GM23338 (cell line): Measurements from ENCODE around the gene LSM14A. TPM values are rescaled to one million over a fixed set of nuclear protein-coding genes. Genes with fewer than 3 reads are reported as not detected.

Experiments
- ATAC-seq: fragments of 200-7000 bp; cut with Tn5 transposase; 3 replicates; pipeline ENCODE4 v1.9.1; 2020
- DNase-seq: peaks from one replicate; pipeline ENCODE4 v3.0.0-alpha.2; 2015; ENCODE audit warnings: low spot score
- H2AFZ ChIP-seq: fragments of 200-600 bp; sonication (generic); 2 replicates; pipeline ENCODE4 v1.8.0; 2016; ENCODE audit warnings: antibody characterized with exemption, mild to moderate bottlenecking, moderate library complexity
- H3F3A ChIP-seq: fragments of 200-600 bp; sonication (generic); replicated peaks from 2 replicates; pipeline ENCODE4 v1.8.0; 2017; ENCODE audit warnings: antibody characterized with exemption, mixed run types, low read depth
- H3K27ac ChIP-seq: fragments of 200-600 bp; sonication (generic); 2 replicates; pipeline ENCODE4 v1.6.1; 2016; ENCODE audit warnings: low read depth
- H3K27me3 ChIP-seq: fragments of 200-600 bp; sonication (generic); 2 replicates; pipeline ENCODE4 v1.8.0; 2016; ENCODE audit warnings: mild to moderate bottlenecking, mixed run types, moderate library complexity; ENCODE audit not compliant: insufficient read depth
- H3K36me3 ChIP-seq: fragments of 200-600 bp; sonication (generic); 2 replicates; pipeline ENCODE4 v1.8.0; 2016; ENCODE audit warnings: mild to moderate bottlenecking; ENCODE audit not compliant: insufficient read depth
- H3K4me1 ChIP-seq: fragments of 200-600 bp; sonication (generic); 2 replicates; pipeline ENCODE4 v1.8.0; 2016; ENCODE audit warnings: mild to moderate bottlenecking, moderate library complexity; ENCODE audit not compliant: insufficient read depth
- H3K4me2 ChIP-seq: fragments of 200-600 bp; sonication (generic); 2 replicates; pipeline ENCODE4 v1.7.1; 2017; ENCODE audit warnings: mixed run types
- H3K4me3 ChIP-seq: fragments of 200-600 bp; sonication (generic); 2 replicates; pipeline ENCODE4 v1.6.1; 2016; ENCODE audit warnings: mixed run types
- H3K79me2 ChIP-seq: fragments of 200-600 bp; sonication (generic); replicated peaks from 2 replicates; pipeline ENCODE4 v1.8.0; 2017; ENCODE audit warnings: mild to moderate bottlenecking; ENCODE audit not compliant: insufficient read depth
- H3K9me2 ChIP-seq: fragments of 200-600 bp; sonication (generic); 2 replicates; pipeline ENCODE4 v1.8.0; 2017; ENCODE audit not compliant: insufficient read depth
- H4K20me1 ChIP-seq: fragments of 200-600 bp; sonication (generic); replicated peaks from 2 replicates; pipeline ENCODE4 v1.8.0; 2017; ENCODE audit warnings: mild to moderate bottlenecking; ENCODE audit not compliant: insufficient read depth
- H3K27ac Mint-ChIP-seq: 2 replicates; pipeline ENCODE4 v1.8.0; 2020; ENCODE audit warnings: inconsistent platforms, mild to moderate bottlenecking, moderate library complexity, mixed read lengths
- H3K27me3 Mint-ChIP-seq: 3 replicates; pipeline ENCODE4 v1.8.0; 2022; ENCODE audit warnings: low read depth, mild to moderate bottlenecking, moderate library complexity, mixed read lengths, inconsistent platforms; ENCODE audit not compliant: insufficient read depth, poor library complexity
- H3K36me3 Mint-ChIP-seq: 3 replicates; pipeline ENCODE4 v1.8.0; 2021; ENCODE audit warnings: low read depth, mild to moderate bottlenecking, inconsistent platforms, moderate library complexity, mixed read lengths
- H3K4me1 Mint-ChIP-seq: 3 replicates; pipeline ENCODE4 v1.8.0; 2020; ENCODE audit warnings: mild to moderate bottlenecking, inconsistent platforms, mixed read lengths
- H3K4me3 Mint-ChIP-seq: 3 replicates; pipeline ENCODE4 v1.8.0; 2021; ENCODE audit warnings: moderate library complexity, mild to moderate bottlenecking, inconsistent platforms, mixed read lengths
- H3K9me3 Mint-ChIP-seq: 3 replicates; pipeline ENCODE4 v1.8.0; 2020; ENCODE audit warnings: moderate library complexity, mild to moderate bottlenecking, inconsistent platforms, mixed read lengths
- CREB1 ChIP-seq: fragments of 250-450 bp; sonication (Bioruptor Pico); IDR thresholded peaks from 2 replicates; pipeline ENCODE4 v1.5.0; 2020; ENCODE audit warnings: low read depth, mild to moderate bottlenecking, moderate library complexity
- CTCF ChIP-seq, 2 experiments: fragments of 200-600 bp in 1 of 2; sonication (generic) in 1 of 2; conservative IDR thresholded peaks; 2 replicates each; pipeline versions ENCODE4 v1.5.1 to v1.6.1; 2016 to 2017; ENCODE audit warnings: antibody characterized with exemption in 2 of 2, low read depth in 2 of 2, mild to moderate bottlenecking in 2 of 2, moderate library complexity in 1 of 2
- ETS1 ChIP-seq: IDR thresholded peaks from 2 replicates; pipeline ENCODE4 v1.6.1; 2016; ENCODE audit warnings: antibody characterized with exemption
- EZH2 ChIP-seq: fragments of 200-600 bp; sonication (generic); IDR thresholded peaks from one replicate; pipeline ENCODE4 v1.8.0; 2017; ENCODE audit warnings: antibody characterized with exemption, mild to moderate bottlenecking, low read depth; ENCODE audit not compliant: unreplicated experiment
- EZH2phosphoT487 ChIP-seq: fragments of 200-600 bp; sonication (generic); IDR thresholded peaks from one replicate; pipeline ENCODE4 v1.8.1; 2018; ENCODE audit warnings: antibody characterized with exemption; ENCODE audit not compliant: unreplicated experiment
- JUNB ChIP-seq: IDR thresholded peaks from one replicate; pipeline ENCODE4 v1.6.1; 2016; ENCODE audit warnings: antibody characterized with exemption; ENCODE audit not compliant: unreplicated experiment
- NANOG ChIP-seq: IDR thresholded peaks from 2 replicates; pipeline ENCODE4 v1.6.1; 2016; ENCODE audit warnings: antibody characterized with exemption, borderline replicate concordance
- POLR2AphosphoS5 ChIP-seq: IDR thresholded peaks from 2 replicates; pipeline ENCODE4 v1.6.1; 2016; ENCODE audit warnings: antibody characterized with exemption, low read depth
- REST ChIP-seq: IDR thresholded peaks from one replicate; pipeline ENCODE4 v1.6.1; 2018; ENCODE audit warnings: antibody characterized with exemption; ENCODE audit not compliant: unreplicated experiment
- STAT1 ChIP-seq: IDR thresholded peaks from one replicate; pipeline ENCODE4 v1.6.1; 2016; ENCODE audit warnings: antibody characterized with exemption; ENCODE audit not compliant: unreplicated experiment
- ZNF331 ChIP-seq: fragments of 250-450 bp; sonication (Bioruptor Pico); IDR thresholded peaks from 2 replicates; pipeline ENCODE4 v1.5.0; 2020; ENCODE audit warnings: low read depth, mild to moderate bottlenecking, moderate library complexity
- polyA plus RNA-seq: library from polyadenylated mRNA; unstranded; fragments of >200 nt; fragmentation: Nextera tagmentation; extraction: Ambion mirVana; gene quantifications from 2 replicates; pipeline ENCODE4 v1.2.1, GENCODE V29; 2016
- total RNA-seq: library from RNA; depleted of rRNA; stranded (reverse); fragments of >200 nt; shearing (Covaris generic); gene quantifications from 2 replicates; pipeline ENCODE4 v1.2.3, GENCODE V29; 2014

Gene LSM14A
- total and polyA plus RNA-seq, 2 experiments from 2014 or later = 109 to 166 TPM

GRCh38 chr19:34178274-34178610, 5.9 kb downstream of the LSM14A start:
- ATAC-seq (no peak), DNase-seq (no peak)
- Mint-ChIP-seq H3K27ac (no peak overlapping the region), H3K4me3 (no peak overlapping the region; the same call in 2 of the 3 replicates), H3K4me1 (peaks cover 58% of the 10 kb centered on the region), H3K27me3 (peaks cover 7% of the 10 kb centered on the region), H3K36me3 (peaks cover 22% of the 10 kb centered on the region), H3K9me3 (peaks cover under 1% of the 10 kb centered on the region; the same call in 1 of the 3 replicates)
- Histone ChIP-seq H3K36me3 (no peaks in the 10 kb centered on the region), H3K27me3 (no peaks in the 10 kb centered on the region), H3K4me1 (peaks cover 39% of the 10 kb centered on the region), H4K20me1 (peaks cover 93% of the 10 kb centered on the region), H3K27ac (no peak overlapping the region), H2AFZ (no peak overlapping the region), H3K9me2 (no peaks in the 10 kb centered on the region), H3K4me3 (no peak overlapping the region), H3K4me2 (no peak overlapping the region), H3K79me2 (peaks cover 100% of the 10 kb centered on the region), H3F3A (no peaks in the 10 kb centered on the region)
- TF ChIP-seq STAT1 (no peak), POLR2AphosphoS5 (no peak), CTCF (conservative IDR thresholded peaks at IDR 0.05; ENCODE audit: low read depth in 2 of 2) (no peak), ETS1 (no peak), CREB1 (CRISPR knock-in tag) (no peak), JUNB (no peak), ZNF331 (CRISPR knock-in tag) (no peak), NANOG (no peak)

GRCh38 chr19:34179066-34179465, 6.8 kb downstream of the LSM14A start:
- peaks cover 98% of the 10 kb centered on the region for H4K20me1 ChIP-seq
- H3K79me2 ChIP-seq = peaks cover 100% of the 10 kb centered on the region
- ATAC-seq (no peak), DNase-seq (no peak)
- no peaks in the 10 kb centered on the region for H3K27me3 ChIP-seq
- no peak overlapping the region for H3K27ac Mint-ChIP-seq
- no peak overlapping the region for H2AFZ ChIP-seq
- peaks cover 15% of the 10 kb centered on the region for H3K36me3 Mint-ChIP-seq
- H3K9me3 Mint-ChIP-seq = no peaks in the 10 kb centered on the region
- H3K36me3 ChIP-seq = no peaks in the 10 kb centered on the region
- peaks cover 37% of the 10 kb centered on the region for H3K4me1 ChIP-seq
- H3K9me2 ChIP-seq = no peaks in the 10 kb centered on the region
- no peak overlapping the region for H3K27ac ChIP-seq
- peaks cover 55% of the 10 kb centered on the region for H3K4me1 Mint-ChIP-seq
- no peaks in the 10 kb centered on the region for H3F3A ChIP-seq
- H3K4me3 Mint-ChIP-seq = no peak overlapping the region
- H3K4me3 ChIP-seq = no peak overlapping the region
- no peak overlapping the region for H3K4me2 ChIP-seq
- H3K27me3 Mint-ChIP-seq = peaks cover 7% of the 10 kb centered on the region
- TF ChIP-seq EZH2phosphoT487 (no peak), ZNF331 (CRISPR knock-in tag) (no peak), REST (no peak), ETS1 (no peak), NANOG (no peak), CTCF (conservative IDR thresholded peaks at IDR 0.05; ENCODE audit: low read depth in 2 of 2) (no peak), JUNB (no peak), STAT1 (no peak), CREB1 (CRISPR knock-in tag) (no peak), EZH2 (no peak)
